RPMI7951 (cell line): ENCODE measurements around the gene JAM3. TPM values are rescaled to one million over a fixed set of nuclear protein-coding genes. Genes with fewer than 3 reads are reported as not detected.
"Not testable (repeated sequence)": the region's sequence is repeated elsewhere in the genome, so short reads cannot be mapped to it uniquely, and the experiment has no call there.

ENCODE experiments used
- DNase-seq: peaks from one replicate; pipeline ENCODE4 v3.0.0-alpha.2; 2012; ENCODE audit warnings: low read depth
- total RNA-seq: library from RNA; depleted of rRNA; stranded (reverse); fragments of >200 nt; shearing (Covaris generic); gene quantifications from 2 replicates; pipeline ENCODE4 v1.2.3, GENCODE V29; 2014; rRNA removed

Gene JAM3
- total RNA-seq, 1 experiment from 2014 or later, result 49.1 TPM

- no peak for DNase-seq
Observed at GRCh38 chr11:134178032-134178674, 109.3 kb downstream of the JAM3 start.

DNA sequence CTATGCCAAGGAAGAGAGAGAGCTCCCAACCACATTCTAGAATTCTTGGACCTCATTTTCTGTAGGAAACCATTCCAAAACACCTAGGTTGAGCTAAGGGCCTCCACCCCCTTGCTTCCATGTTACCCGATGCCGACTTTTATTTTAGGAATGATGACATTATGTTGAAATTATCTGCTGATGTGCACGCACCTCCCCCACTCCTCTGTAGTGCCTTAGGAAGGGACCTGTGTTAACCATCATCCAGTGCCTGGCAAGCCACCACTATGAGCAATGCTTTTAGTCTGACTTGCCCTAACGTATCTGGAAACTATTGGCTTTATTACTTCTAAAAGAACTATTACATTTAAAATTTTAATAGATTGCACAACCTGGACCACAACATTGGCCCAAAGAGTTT is 112.8 kb downstream of the JAM3 start:
- no peak for DNase-seq

DNA sequence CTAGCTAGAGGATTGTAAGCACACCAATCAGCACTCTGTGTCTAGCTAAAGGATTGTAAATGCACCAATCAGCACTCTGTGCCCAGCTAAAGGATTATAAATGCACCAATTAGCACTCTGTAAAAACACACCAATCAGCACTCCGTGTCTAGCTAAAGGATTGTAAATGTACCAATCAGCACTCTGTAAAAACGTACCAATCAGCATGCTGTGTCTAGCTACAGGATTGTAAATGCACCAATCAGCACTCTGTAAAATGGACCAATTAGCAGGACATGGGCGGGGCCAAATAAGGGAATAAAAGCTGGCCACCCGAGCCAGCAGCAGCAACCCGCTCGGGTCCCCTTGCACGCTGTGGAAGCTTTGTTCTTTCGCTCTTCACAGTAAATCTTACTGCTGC is 119.2 kb downstream of the JAM3 start:
- DNase-seq, result not testable (repeated sequence)

DNA sequence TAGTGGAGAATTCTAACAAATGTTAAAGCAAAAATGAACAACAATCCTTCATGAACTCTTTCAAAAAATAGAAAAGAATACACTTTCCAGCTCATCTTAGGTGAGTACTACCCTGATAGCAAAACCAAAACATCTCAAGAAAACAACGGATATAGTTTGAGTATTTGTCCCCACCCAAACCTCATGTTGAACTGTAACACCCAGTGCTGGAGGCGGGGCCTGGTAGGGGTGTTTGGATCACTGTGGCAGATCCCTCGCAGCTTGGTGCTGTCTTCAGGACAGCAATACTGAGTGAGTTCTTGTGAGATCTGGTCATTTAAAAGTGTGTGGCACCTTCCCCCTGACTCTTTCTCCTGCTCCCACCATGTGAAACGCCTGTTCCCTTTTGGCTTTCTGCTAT is 127.9 kb downstream of the JAM3 start:
- no peak for DNase-seq

- DNase-seq, result no peak
Observed at GRCh38 chr11:134199531-134199930, 130.7 kb downstream of the JAM3 start.

- no peak for DNase-seq
Observed at GRCh38 chr11:134200688-134201087, 131.8 kb downstream of the JAM3 start.

Other genes with a start within 250 kb of the JAM3 start
- gene SPATA19, start 223.6 kb upstream of the JAM3 start, total RNA-seq, result not detected in 2 replicates
- gene IGSF9B, start 112.1 kb upstream of the JAM3 start, total RNA-seq, result 0.10 and 0.96 TPM in 2 replicates
- 50.0 and 55.5 TPM in 2 replicates for gene NCAPD3, start 154.9 kb downstream of the JAM3 start, total RNA-seq
- gene VPS26B, start 155.6 kb downstream of the JAM3 start, total RNA-seq, result 31.8 and 37.5 TPM in 2 replicates
- gene THYN1, start 184.3 kb downstream of the JAM3 start, total RNA-seq, result 107 and 125 TPM in 2 replicates
- gene ACAD8, start 184.5 kb downstream of the JAM3 start, total RNA-seq, result 20.3 and 21.6 TPM in 2 replicates
- not detected in 2 replicates for gene GLB1L3, start 207.3 kb downstream of the JAM3 start, total RNA-seq